ENCODE measurements around the gene SPINT1.

GRCh38 chr15:40845511-40846284 is 1.9 kb downstream of the SPINT1 start:
- TF ChIP-seq MAX (IDR thresholded peaks at IDR 0.05) (no peak), CTCF (IDR thresholded peaks at IDR 0.05; ENCODE audit: low read depth, low read length, missing input control) (no peak), JUND (IDR thresholded peaks at IDR 0.05) (no peak), SP1 (IDR thresholded peaks at IDR 0.05) (no peak), RAD21 (IDR thresholded peaks at IDR 0.05) (no peak), EGR1 (IDR thresholded peaks at IDR 0.05; ENCODE audit: low read depth in 2 of 2) (no peak), TAF1 (conservative IDR thresholded peaks at IDR 0.05) (no peak), ZBTB33 (IDR thresholded peaks at IDR 0.05) (no peak), NR2F2 (IDR thresholded peaks at IDR 0.05) (no peak), GABPA (IDR thresholded peaks at IDR 0.05 in 1 of 2, conservative IDR thresholded peaks at IDR 0.05 in 1 of 2) (no peak), HNF4A (conservative IDR thresholded peaks at IDR 0.05) (no peak)

Data from liver (tissue), 3 donors.